ENCODE results near the gene FAHD2A.
"Not testable (repeated sequence)": the region's sequence is repeated elsewhere in the genome, so short reads cannot be mapped to it uniquely, and the experiment has no call there.

FAHD2A gene, protein sequence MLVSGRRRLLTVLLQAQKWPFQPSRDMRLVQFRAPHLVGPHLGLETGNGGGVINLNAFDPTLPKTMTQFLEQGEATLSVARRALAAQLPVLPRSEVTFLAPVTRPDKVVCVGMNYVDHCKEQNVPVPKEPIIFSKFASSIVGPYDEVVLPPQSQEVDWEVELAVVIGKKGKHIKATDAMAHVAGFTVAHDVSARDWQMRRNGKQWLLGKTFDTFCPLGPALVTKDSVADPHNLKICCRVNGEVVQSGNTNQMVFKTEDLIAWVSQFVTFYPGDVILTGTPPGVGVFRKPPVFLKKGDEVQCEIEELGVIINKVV

GRCh38 chr2:95402370-95403203 lies at the start of gene FAHD2A:
Gene FAHD2A, plus strand, starts transcription at chr2:95402708. Its CDS starts 2,851 bp downstream, at chr2:95405559.
- DNase-seq (ENCODE audit: insufficient read length, low spot score) (peak; percentile 96), FAIRE-seq (peak; percentile 80)

- FAIRE-seq = no peak
- DNase-seq (ENCODE audit: insufficient read length, low spot score) = no peak
Observed at GRCh38 chr2:95353055-95353575, 49.4 kb upstream of the FAHD2A start.

DNA sequence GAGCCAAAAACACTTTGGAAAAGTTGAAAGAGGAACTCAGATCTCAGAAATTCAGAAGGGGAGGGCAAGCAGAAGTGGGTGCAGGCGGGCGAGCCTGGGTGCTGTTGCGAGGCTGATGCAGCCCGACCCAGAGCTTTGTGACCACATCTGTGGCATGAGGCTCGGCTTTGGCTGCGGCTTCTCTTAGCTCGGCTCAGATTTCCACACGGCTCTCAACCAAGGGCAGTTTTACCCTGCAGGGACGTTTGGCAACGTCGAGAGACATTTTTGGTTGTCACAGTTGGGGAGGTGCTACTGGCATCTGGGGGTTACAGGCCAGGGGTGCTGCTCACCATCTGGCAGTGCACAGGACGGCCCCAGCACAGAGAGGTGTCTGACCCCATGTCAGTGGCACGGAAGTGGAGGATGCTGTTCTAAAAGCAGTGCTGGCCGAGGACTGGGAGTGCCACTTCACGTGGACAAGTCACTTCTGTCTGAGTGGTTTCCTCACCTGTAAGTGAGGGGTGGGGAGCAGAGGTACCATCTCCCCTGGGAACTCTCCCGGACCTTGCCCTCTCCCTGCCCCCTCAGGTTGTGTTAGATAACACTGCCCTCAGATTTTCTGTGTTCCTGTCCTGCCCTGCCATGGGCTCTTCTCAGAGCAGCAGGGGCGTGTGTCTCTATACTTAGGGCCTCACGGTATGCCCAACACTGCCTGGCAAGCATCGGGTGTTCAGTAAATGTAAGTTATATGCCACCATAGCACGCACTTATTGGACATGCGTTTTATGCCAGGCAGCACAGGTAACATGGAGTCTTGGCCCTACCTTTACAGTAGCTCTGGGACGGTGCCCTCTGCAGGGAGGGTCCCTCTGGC lies 48.7 kb upstream of the FAHD2A start:
- FAIRE-seq (no peak), DNase-seq (ENCODE audit: insufficient read length, low spot score) (no peak)

DNA sequence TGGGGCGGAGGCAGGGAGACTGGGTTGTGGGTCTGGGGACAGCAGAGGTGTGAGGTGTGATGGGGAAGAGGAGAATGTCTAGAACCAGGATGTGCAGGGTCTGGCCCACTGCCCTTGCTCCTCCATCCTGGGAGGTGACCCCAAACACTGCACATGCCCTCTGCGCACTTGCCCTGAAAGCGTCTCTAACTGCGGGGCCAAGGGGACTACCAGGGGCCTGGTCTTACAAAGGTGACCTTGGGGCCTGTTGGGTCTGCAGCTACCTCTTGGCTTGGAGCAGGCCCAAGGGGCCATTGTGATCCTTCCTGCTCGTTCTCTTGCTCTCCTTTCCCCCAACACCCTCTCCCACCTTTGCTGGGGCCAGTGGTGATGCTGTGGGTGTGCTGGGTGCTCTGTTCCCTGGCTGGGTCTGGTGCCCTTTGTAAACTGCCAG lies 48.0 kb upstream of the FAHD2A start:
- no peak for FAIRE-seq
- no peak for DNase-seq (ENCODE audit: insufficient read length, low spot score)

DNA sequence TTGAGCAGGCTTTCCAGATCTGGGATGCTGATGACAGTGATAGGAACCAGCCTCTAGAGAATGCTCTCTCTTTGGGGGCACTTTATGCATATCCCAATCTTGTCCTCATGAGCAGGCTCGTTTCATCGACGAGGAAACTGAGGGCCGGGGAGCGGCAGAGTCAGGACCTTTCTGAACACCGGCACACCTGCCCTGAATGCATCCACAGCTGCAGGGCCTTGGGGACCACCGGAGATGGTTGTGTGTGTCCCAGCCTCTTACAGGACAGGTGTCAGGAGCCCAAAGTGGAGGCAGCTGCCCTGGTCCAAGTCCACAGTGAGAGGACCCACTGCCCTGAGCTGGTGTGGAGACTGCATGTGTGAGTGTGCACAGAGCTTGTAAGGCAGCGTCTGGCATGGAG lies 47.6 kb upstream of the FAHD2A start:
- FAIRE-seq = no peak
- no peak for DNase-seq (ENCODE audit: insufficient read length, low spot score)

- FAIRE-seq; DNase-seq (ENCODE audit: insufficient read length, low spot score): not testable (repeated sequence)
Observed at GRCh38 chr2:95355486-95355885, 47.0 kb upstream of the FAHD2A start.

- FAIRE-seq = no peak
- no peak for DNase-seq (ENCODE audit: insufficient read length, low spot score)
Observed at GRCh38 chr2:95356821-95357700, 45.4 kb upstream of the FAHD2A start.

DNA sequence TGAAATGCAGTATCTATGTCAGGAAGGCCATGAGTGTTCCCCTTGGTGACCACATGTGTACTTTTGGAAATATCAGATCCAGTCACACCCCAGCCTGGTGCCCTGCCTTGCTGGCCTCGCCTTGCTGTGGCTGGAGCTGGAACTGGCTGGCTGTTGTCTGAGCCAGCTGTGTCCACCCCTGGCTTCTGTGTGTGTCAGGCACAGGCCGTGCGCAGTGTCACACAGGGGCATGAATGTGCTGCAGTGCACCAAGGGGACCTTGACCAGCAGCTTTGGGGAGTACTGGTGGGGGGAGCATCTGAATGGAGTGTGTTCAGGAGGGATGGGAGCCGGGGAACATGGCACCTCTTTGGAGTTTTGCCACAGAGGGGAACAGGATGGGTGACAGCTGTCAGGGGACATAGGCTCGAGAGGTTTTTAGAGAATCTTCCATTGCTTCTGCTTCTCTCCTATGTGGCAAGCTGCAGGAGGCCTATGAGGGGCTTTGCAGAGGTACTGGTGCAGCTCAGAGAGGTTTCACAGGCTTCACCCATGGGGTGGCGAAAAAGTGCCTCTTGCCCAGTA lies 44.7 kb upstream of the FAHD2A start:
- DNase-seq (ENCODE audit: insufficient read length, low spot score) (no peak), FAIRE-seq (no peak)

DNA sequence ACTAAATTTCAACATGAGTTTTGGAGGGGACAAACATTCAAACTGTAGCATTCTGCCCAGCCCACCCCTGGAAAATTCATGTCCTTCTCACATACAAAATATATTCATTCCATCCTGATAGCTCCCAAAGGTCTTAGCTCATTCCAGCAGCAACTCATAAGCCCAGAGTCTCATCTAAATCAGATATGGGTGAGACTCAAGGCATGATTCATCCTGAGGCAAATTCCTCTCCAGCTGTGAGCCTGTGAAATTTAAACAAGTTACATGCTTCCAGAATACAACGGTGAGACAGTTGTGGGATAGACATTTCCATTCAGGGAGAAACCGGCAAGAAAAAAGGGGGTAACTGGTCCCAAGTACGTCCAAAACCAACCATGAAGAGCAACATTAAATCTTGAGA lies 43.5 kb upstream of the FAHD2A start:
- FAIRE-seq (no peak), DNase-seq (ENCODE audit: insufficient read length, low spot score) (no peak)

- FAIRE-seq (no peak), DNase-seq (ENCODE audit: insufficient read length, low spot score) (no peak)
Observed at GRCh38 chr2:95359501-95359930, 43.0 kb upstream of the FAHD2A start.

GRCh38 chr2:95361216-95361980 lies 41.1 kb upstream of the FAHD2A start:
- no peak for DNase-seq (ENCODE audit: insufficient read length, low spot score)
- FAIRE-seq = no peak

- no peak for FAIRE-seq
- DNase-seq (ENCODE audit: insufficient read length, low spot score) = no peak
Observed at GRCh38 chr2:95362486-95362885, 40.0 kb upstream of the FAHD2A start.

DNA sequence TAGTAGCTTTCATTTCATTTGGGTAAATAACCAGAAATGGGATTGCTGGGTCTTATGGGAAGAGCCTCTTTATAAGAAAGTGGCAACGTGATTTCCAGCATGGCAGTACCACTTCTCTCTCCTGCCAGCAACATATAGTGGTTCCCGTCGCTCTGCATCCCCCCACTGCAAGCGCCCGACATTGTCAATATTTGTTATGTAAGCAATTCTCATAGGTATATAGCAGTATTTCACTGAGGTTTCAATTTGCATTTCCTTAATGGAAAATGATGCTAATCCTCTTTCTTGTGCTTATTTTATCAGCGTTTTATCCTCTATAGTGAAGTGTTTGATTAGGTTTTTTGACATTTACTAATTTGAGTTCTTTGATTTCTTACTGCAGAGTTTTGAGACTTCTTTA lies 36.0 kb upstream of the FAHD2A start:
- no peak for DNase-seq (ENCODE audit: insufficient read length, low spot score)
- no peak for FAIRE-seq

GRCh38 chr2:95372216-95372829 lies 30.2 kb upstream of the FAHD2A start:
- FAIRE-seq (no peak), DNase-seq (ENCODE audit: insufficient read length, low spot score) (no peak)

DNA sequence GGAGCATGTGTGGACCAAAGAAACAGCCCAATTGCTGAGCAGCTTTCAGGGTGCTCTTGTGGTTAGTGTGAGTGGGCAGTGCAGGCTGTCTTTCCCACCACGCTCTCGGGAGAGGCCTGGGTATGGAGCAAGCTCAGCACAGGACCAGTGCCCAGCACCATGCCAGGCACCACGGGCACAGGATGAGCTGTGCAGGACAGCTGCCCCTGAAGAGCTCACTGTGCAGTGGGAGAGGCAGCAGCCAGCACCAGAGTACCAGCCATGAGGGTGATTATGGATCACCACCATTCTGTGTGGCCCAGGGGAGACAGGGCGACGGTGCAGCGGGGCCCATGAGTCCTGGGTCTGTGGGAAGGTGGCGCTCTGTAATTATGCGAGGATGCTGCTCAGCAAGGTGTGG lies 29.7 kb upstream of the FAHD2A start:
- FAIRE-seq (no peak), DNase-seq (ENCODE audit: insufficient read length, low spot score) (no peak)

DNA sequence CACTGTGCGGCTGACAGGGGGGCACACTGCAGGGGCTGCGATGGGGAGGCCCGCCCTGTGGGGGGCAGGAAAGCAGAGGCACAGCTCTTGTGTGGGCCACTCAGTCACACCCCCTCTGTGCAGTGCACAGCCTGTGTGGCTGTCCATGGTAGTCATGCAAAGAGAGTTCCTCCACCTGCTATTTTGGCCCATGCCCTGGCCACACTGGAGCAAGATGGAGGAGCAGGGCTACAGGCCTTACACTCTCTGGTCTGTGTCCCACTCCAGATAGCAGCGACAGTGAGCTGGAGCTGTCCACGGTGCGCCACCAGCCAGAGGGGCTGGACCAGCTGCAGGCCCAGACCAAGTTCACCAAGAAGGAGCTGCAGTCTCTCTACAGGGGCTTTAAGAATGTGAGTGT lies 28.5 kb upstream of the FAHD2A start:
- no peak for FAIRE-seq
- DNase-seq (ENCODE audit: insufficient read length, low spot score) = no peak

DNA sequence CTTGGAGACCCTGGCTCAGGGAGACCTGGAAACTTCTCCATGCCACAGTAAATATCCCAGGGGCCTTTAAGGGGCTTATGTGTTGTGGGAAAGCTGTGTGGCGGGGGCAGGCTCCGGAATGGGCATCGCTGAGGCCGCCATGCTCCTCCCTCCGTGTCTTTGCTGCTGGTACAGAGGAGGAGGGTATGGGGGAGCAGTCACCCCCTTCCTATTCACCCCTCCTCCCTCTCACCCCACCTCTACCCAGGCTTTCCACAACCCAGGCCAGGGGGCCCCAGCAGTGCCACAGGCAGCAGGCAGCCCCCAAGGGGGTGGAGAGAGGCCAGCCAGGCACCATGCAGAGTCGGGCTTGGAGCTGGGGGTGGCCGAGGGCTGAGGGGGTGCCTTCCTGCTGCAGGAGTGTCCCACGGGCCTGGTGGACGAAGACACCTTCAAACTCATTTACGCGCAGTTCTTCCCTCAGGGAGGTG lies 28.0 kb upstream of the FAHD2A start:
- DNase-seq (ENCODE audit: insufficient read length, low spot score) (no peak), FAIRE-seq (no peak)

DNA sequence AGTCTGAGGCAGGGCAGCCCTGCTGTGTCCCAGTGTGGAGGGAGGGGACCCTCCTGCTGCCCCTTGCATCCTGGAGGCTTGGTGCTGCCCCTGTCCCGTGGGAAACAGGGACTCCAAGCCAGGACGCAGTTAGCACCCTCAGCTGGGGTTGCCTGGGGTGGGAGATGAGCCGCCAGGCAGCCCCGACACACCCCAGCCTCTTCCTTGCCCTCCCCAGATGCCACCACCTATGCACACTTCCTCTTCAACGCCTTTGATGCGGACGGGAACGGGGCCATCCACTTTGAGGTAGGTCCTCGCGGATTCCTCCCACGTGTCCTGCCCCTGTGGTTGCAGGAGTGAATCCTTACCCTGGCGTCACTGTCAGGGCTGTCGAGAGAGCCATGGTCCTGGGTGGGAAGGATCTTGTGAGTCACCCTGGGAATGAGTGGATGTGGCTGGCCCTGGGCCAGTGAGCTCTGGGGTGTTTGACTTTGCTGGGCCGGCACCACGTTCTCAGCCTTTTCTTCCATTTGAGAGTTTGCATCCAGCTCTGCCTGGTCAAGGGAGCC lies 27.5 kb upstream of the FAHD2A start:
- no peak for DNase-seq (ENCODE audit: insufficient read length, low spot score)
- FAIRE-seq = no peak
